Esophagus muscularis mucosa (tissue), 4 donors: ENCODE results near the gene ZNF124.

Source experiments
- EP300 ChIP-seq: sonication (generic); formaldehyde crosslinking; IDR thresholded peaks from one replicate; pipeline ENCODE4 v1.6.1; 2017; ENCODE audit warnings: antibody characterized with exemption
- POLR2A ChIP-seq: fragments of 450-650 bp; IDR thresholded peaks from one replicate; pipeline ENCODE4 v1.6.1; 2017; ENCODE audit warnings: antibody characterized with exemption, moderate library complexity, mild to moderate bottlenecking, low read depth
- POLR2AphosphoS5 ChIP-seq, 2 donors: sonication (generic); formaldehyde crosslinking; IDR thresholded peaks; one replicate each; pipeline ENCODE4 v1.6.1; 2017; ENCODE audit warnings: antibody characterized with exemption in 2 of 2
- TF ChIP-seq, protein P1 (sequence below), 3 experiments: fragments of 200-600 bp in 2 of 3; fragments of 450-650 bp in 1 of 3; sonication (generic) in 2 of 3; IDR thresholded peaks; one replicate each; pipeline ENCODE4 v1.5.1; 2017 to 2019; ENCODE audit warnings: antibody characterized with exemption in 3 of 3, mild to moderate bottlenecking in 2 of 3, moderate library complexity in 1 of 3

- TF ChIP-seq, protein P1, sequence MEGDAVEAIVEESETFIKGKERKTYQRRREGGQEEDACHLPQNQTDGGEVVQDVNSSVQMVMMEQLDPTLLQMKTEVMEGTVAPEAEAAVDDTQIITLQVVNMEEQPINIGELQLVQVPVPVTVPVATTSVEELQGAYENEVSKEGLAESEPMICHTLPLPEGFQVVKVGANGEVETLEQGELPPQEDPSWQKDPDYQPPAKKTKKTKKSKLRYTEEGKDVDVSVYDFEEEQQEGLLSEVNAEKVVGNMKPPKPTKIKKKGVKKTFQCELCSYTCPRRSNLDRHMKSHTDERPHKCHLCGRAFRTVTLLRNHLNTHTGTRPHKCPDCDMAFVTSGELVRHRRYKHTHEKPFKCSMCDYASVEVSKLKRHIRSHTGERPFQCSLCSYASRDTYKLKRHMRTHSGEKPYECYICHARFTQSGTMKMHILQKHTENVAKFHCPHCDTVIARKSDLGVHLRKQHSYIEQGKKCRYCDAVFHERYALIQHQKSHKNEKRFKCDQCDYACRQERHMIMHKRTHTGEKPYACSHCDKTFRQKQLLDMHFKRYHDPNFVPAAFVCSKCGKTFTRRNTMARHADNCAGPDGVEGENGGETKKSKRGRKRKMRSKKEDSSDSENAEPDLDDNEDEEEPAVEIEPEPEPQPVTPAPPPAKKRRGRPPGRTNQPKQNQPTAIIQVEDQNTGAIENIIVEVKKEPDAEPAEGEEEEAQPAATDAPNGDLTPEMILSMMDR (IDR thresholded peaks at IDR 0.05), result no peak
- TF ChIP-seq POLR2AphosphoS5 (IDR thresholded peaks at IDR 0.05), result no peak
- TF ChIP-seq EP300, result no peak
- no peak for TF ChIP-seq POLR2A
Observed at GRCh38 chr1:247113094-247113497, 58.7 kb downstream of the ZNF124 start.
